GM12865 (cell line): ENCODE results near the gene ADPRS.
A peak's percentile ranks its signal among the peaks of the same experiment; 100 is the strongest.

Experiments used
- DNase-seq: peaks from one replicate; pipeline ENCODE4 v3.0.0; 2010; ENCODE audit warnings: low read depth
- H3K4me3 ChIP-seq: 2 replicates; pipeline ENCODE4 v1.5.1; 2011; ENCODE audit warnings: mild to moderate bottlenecking, low read depth, low read length, control low read depth
- TF ChIP-seq, protein P1 (sequence below): IDR thresholded peaks from 2 replicates; pipeline ENCODE4 v1.5.1; 2011; ENCODE audit warnings: low read length, control low read depth, low read depth, inconsistent platforms; ENCODE audit not compliant: insufficient read depth; ENCODE audit errors: missing control alignments

ADPRS gene

DNA sequence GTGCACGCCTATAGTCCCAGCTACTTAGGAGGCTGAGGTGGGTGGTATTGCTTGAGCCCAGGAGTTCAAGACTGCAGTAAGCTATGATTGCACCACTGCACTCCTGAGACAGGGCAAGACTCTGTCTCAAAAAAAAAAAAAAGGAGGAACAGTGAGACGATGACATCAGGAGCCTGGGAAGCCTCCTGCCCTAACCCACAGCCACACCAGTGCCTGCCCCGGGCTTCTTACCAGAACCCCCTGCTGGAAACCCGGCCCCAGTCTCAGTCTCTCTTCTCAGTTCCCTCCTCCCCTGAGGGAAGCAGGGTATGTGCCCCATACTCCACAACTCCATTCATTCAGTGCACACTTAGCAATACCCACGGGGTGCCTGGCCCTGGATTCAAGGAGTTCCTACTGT lies 27.2 kb downstream of the ADPRS start:
- H3K4me3 ChIP-seq, result no peak overlapping the region
- DNase-seq, result no peak
- TF ChIP-seq, protein P1, sequence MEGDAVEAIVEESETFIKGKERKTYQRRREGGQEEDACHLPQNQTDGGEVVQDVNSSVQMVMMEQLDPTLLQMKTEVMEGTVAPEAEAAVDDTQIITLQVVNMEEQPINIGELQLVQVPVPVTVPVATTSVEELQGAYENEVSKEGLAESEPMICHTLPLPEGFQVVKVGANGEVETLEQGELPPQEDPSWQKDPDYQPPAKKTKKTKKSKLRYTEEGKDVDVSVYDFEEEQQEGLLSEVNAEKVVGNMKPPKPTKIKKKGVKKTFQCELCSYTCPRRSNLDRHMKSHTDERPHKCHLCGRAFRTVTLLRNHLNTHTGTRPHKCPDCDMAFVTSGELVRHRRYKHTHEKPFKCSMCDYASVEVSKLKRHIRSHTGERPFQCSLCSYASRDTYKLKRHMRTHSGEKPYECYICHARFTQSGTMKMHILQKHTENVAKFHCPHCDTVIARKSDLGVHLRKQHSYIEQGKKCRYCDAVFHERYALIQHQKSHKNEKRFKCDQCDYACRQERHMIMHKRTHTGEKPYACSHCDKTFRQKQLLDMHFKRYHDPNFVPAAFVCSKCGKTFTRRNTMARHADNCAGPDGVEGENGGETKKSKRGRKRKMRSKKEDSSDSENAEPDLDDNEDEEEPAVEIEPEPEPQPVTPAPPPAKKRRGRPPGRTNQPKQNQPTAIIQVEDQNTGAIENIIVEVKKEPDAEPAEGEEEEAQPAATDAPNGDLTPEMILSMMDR, result no peak

DNA sequence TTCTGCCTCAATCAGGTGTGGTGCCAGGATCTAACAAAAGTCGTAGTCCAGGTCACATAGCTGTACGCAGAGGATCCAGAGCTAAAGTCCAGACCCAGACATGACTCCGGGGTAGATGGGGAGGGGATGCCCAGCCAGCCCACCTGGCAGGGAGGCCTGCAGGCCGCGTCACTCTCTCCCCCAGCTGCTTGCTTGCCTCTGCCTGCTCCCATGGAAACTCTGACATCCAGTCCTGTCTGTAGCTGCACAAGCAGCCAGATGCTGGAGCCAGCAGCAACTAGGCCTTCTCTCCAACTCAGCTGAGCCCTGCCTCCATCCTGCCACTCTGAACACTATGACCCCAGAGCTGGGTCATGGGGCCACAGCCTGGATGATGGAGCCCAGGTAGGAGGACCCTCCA lies 28.2 kb downstream of the ADPRS start:
- no peak for DNase-seq
- TF ChIP-seq, protein P1, result no peak

DNA sequence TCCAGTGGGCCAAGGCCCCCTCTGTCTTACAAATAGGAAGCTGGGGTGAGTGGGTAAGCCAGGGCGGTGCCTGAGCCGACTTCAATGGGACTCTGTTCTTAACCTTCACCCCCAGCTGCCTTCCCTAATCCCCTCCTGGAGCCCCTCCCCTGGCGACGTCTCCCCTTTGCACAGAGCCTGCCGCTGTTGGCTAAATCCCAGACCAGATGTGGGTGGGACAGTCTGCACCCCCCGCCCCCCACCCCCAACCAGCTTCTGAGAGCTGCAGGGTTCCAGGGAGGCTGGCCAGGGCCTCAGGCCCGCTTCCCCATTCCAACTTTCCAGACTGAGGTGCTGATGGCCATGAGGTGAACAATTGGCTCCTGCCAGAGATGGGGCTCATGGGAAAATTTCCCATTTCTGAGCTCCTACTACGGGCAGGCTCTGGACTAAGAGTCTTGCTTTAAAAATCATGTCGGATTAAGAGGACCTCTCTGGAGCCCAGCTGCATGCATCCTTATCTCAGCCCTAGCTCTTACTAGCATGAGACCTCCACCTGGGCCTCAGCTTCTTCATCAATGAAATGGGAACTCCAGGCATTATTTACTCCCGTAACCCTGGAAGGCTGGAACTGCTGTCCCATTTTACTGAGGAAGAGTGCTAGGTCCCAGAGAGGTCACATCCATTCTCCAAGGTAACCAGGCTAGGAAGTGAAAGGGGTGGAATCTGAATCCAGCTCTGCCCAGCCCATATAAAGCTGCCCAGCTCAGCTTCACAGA lies 29.9 kb downstream of the ADPRS start:
- no peak for DNase-seq
- TF ChIP-seq, protein P1, result no peak
- no peak overlapping the region for H3K4me3 ChIP-seq

More for the DNA sequence above, 28.2 kb downstream of the ADPRS start:
- H3K4me3 ChIP-seq, result no peak overlapping the region

DNA sequence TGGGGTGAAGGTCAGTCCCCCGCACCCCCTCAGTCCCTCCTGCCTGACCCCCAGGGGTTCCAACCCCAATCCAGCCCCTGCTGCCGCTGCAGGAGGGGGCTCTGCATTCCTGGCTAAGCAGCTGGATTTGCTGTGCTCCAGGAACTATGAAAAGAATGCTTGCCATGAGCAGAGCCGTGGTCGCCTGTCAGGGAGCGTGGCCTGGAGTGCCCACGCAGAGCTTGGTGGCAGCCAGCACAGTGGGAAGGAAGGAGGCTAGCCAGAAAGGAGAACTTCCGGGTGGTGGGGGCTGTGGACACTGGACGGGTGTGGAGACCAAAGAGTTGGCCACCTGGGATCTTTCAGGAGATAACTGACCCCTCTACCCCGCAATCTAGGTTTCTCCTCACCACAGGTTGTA lies 30.8 kb downstream of the ADPRS start:
- TF ChIP-seq, protein P1, result no peak
- no peak overlapping the region for H3K4me3 ChIP-seq
- DNase-seq, result no peak

DNA sequence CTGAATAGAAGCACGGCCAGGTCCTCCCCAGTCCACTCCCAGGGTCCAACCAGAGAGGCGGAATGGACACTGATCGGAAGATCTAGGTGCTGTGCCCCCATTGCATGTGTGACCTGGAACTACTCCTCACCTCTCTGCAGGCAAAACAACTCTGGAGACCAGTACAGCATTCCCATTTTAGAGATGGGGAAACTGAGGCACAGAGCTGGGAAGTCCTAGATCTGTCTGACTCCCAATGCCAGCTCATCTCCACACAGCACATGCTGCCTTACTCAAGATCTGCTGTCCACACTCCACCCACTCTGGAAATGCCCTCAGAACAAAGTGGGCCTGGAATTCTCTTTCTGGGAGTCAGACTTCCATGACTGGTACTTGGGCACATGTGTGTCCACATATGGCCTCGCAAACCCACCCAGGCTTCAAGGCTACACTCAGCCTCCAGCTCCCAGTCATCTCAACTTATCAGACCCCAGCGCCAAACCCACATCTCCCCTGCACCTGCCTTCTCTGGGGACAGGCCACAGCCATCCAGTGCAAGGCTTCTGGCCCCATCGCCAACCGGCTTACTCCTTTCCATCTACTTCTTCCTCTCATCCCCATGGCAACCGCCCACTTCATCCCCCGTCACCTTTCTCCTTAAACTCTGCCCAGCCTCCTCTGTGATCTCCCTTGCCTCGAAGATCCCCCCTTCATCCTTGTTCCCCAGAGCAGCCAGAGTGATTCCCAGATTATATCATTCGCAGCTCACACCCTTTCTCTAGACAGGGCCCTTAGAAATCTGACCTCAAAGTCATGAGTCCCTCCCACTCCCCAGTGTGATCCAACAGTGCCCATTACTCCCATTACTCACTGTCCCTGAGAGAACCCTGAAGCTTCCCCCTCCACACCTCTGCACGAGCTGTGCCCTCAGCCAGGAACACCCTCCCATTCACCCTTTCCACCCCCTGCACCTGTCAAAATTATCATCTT lies 33.7 kb downstream of the ADPRS start:
- DNase-seq, result no peak
- no peak overlapping the region for H3K4me3 ChIP-seq
- TF ChIP-seq, protein P1, result no peak

DNA sequence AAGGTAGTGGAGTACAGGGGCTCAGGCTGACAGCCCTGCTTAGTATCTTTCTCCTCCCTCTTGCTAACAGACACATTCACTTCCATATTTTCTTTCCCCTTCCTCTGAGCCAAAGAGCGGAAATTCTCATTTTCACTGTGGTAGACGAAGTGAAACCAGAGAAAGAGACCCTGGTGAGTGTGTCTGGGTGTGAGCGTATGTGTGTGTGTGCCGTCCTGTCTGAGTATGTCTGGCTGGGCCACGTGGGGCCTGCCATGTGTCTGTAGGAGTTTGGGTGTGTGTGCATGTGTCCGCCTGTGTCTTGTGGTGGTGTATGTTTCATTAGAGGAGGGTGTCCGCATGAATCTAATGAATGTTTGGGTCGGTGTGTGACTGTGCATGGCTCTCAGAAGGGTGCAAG lies 34.7 kb downstream of the ADPRS start:
- TF ChIP-seq, protein P1, result no peak
- peak; percentile 79 for DNase-seq
- no peak overlapping the region for H3K4me3 ChIP-seq
